MV-4-11 (cell line): ENCODE data around the gene PEX10.
"Not testable (repeated sequence)": the region's sequence is repeated elsewhere in the genome, so short reads cannot be mapped to it uniquely, and the experiment has no call there.

ENCODE experiments used
- DNase-seq: peaks from one replicate; lab custom pipeline; 2025; lab: John Stamatoyannopoulos, UW

PEX10 gene

DNA sequence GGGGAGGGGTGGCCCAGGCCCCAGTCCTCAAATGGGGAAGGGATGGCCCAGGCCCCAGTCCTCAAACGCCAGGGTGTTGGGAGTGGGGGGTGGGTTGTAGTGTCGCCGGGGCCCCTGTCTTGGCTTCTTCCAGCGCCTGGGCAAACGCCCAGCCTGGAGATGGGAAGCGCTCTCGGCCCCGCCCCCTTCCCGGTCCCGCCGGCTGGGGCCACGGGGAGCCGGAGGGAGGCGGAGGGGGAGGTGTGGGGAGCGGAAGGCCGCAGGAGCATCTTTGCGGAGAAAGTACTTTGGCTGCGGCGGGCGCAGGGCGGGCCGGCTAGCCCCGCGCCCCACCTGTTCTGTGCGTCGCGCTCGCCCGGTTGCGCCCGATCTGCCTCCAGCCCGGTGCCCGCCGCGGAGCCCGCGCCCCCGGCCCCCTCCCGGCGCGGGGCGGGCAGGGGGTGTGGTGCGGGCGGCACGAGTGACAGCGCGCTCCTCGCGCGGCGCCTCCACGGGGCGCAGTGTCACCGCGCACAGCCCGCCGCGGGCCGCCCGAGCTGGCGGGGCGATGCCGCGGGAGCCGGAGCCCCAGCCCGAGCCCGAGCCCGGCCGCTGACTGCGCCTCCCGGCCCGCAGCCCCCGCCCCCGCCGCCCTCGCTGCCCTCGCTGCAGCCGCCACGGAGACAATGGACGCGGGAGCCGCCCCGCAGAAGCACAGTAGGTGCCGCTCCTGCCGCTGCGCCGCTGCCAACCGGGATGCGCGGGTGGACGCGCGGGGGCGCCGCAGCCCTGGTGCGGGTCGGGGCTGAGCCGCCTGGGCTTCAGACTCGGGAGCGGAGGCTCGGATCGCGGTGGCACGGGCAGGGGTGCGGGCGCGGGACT, 31.1 kb upstream of the PEX10 start:
- no peak for DNase-seq

- no peak for DNase-seq
These were observed 30.3 kb upstream of the PEX10 start for GRCh38 chr1:2442661-2443060.

DNA sequence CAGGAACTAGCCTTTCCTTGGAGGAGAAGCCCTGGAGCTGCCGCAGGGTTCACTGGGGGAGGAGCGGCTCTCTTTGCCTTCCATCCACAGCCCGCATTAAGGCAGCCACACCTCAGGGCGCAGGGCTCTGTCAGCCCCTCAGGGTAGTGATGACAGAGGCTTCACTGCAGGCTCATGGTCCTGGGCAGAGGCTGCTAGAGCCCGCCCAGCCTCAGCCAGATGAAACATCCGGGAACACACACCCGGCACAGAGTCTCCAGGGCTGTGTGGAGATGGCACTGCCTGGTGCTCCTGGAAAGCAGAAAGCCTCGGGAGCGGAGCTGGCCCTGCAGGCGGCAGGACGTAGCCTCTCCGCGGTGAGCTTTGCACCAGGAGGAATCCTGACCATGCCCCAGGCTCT, 29.4 kb upstream of the PEX10 start:
- no peak for DNase-seq

DNA sequence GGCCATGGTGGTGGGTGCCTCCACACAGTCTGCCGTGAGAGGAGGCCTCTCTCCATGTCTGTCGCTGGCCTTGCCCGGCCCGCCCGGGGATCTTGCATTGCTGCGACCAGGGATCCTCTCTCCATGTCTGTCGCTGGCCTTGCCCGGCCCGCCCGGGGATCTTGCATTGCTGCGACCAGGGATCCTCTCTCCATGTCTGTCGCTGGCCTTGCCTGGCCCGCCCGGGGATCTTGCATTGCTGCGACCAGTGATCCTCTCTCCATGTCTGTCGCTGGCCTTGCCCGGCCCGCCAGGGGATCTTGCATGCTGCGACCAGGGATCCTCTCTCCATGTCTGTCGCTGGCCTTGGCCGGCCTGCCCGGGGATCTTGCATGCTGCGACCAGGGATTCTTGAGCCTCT, 28.0 kb upstream of the PEX10 start:
- DNase-seq = not testable (repeated sequence)

DNA sequence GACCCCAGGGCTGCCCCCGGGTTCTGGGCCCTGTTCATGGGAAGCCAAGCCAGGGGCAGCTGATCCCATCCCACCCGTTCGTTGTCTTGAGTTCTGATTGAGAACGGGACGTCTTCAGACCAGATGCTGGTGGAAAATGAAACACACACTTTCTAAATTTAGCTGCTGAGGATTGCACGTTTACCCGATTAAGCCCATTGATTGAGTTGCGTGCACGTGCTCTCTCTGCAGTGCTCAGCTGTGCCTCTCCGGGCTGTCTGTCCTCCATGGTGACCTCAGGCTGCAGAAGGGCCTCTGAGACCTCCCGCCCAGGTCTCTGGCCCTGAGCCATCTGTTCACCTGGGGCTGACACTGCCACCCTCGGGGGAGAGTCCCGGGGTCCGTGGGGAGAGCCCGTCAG, 27.0 kb upstream of the PEX10 start:
- peak; percentile 7 for DNase-seq

DNA sequence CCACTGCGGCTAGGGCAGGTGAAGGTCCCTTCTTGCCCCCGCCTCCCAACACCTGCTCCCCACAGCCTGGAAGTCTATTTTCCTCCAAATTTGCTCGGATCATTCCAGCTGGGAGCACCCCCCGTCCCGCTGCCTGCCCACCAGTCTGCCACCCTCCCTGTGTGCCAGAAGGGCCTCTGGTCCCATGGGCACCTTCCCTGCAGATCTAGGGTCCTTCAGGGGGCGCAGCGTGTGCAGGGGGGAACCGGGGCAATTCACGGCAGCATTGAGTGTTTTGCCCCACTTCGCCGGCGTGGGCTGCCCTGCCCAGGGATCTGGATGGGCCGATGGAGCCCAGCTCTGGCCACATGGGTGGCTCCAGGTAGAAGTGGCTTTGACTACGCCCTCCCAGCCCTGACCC, 26.3 kb upstream of the PEX10 start:
- DNase-seq = no peak

DNA sequence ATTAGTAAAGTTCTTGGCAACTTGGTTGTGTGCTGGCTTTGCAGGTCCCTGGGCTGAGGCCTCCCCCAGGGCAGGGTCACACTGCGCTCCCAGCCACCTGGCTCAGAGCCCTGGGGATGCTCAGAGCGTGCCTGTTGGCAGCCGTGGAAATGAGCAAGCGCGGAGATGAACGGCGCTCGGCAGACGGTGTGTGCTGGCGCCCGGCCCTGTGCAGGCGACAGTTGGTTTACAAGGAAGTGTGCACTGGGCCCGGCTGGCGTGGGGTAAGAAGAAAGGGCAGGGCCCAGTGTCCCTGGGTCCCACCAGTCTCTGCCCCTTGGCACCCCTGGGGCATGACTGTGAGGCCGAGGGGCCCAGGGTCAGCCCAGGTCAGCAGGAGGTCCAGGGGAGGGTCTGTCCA, 25.7 kb upstream of the PEX10 start:
- DNase-seq = no peak

- no peak for DNase-seq
These were observed 25.3 kb upstream of the PEX10 start for GRCh38 chr1:2437617-2438016.

GRCh38 chr1:2436876-2437275, 24.5 kb upstream of the PEX10 start:
- no peak for DNase-seq

GRCh38 chr1:2435746-2436355, 23.5 kb upstream of the PEX10 start:
- DNase-seq = no peak

DNA sequence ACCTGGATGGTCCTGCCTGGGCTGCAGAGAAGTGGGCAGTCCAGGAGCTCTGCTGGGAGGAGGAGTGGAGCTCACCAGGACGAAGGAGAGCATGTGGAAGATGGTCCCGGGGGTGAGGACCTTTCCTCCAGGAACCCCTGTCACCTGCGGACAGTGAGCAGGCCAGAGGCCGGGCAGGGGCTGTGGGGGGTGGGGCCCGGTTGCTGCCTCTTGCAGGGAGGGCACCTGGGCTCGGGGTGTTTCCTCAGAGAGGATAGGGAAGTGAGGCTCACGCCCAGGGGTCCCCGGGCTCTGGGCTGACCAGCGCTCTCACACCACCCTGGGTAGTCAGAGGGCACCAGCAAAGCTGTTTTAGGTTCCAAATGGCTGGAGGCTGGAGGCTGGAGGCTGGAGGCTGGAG, 22.7 kb upstream of the PEX10 start:
- DNase-seq = no peak

- no peak for DNase-seq
These were observed 21.7 kb upstream of the PEX10 start for GRCh38 chr1:2433936-2434655.

- no peak for DNase-seq
These were observed 20.8 kb upstream of the PEX10 start for GRCh38 chr1:2433196-2433595.

- no peak for DNase-seq
These were observed 20.1 kb upstream of the PEX10 start for GRCh38 chr1:2432441-2432844.

DNA sequence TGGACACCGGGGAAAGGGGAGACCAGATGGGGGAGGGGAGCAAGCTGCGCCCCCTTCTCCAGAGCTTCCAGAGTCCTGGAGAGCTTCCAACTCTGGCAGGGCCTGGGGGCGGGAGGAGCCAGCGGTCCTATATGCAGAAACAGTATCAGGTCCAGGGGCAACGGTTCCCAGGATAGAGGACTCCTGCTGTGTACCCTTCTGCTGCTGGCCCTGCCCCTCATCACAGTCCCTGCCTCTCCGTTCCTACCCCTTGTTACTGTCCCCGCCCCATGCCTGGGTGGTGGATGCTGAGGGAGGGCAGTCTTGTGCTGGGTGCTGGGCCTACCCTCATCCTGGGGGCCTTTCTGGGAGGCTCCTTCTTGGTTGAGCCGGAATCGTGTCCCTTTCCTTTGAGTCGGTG, 19.2 kb upstream of the PEX10 start:
- DNase-seq = no peak

GRCh38 chr1:2431103-2431502, 18.7 kb upstream of the PEX10 start:
- DNase-seq = no peak

GRCh38 chr1:2430592-2430973, 18.2 kb upstream of the PEX10 start:
- DNase-seq = no peak

DNA sequence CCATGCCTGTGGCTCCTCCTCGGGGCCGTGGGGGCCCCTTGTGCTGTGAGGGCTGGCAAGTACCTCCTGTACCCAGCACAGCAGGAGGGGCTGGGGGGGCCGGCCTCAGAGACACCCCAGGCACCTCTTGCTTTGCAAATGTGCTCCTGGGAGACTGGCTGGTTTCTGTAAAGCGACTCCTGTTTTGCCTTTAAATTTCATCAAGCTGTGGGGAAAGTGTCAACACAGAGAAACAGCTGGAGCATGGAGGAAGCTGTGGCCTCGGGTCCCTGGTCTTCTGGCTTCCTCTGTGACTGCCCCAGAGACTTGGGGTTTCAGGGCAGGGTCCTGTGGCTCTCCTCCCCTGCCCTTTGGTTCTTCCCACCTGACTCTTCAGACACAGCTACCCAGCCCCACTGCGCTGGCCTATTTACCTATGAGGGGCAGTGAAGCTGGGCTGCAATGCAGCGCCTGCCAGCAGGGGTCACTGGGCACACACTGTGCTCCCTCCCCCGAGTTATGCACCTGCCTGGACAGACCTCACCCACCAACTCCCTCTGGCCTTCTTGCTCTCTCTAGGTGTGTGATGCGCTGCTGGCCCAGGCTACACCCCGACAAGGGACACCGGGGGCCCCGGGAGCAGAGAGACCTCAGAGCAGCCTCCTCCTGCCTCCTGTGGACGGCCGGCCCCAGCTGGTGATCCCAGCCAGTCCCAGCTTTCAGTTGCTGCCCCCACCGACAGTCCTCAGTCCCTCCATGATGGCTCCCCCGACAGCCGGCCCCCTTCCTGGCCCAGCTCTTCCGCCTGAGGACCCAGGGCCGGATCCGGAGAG, 17.6 kb upstream of the PEX10 start:
- peak; percentile 21 for DNase-seq

DNA sequence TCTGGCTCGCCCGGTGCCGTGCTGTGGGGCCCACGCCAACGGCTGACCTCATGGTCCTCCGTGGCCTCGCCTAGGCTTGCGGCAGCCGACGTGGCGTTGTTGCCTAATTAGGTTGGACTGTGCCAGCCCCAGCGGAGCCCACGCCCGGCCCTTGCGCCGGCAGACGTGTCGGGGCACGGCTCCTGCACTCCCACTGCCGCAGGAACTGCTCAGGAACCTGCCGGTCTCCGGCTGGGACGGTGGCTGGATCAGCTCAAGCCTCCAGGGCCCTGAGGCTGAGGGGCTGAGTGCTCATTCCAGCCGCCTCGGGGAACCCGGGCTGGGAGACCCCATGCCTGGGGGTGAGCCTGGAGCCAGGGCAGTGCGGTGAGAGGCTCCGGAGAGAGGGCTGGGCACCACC, 16.1 kb upstream of the PEX10 start:
- no peak for DNase-seq

DNA sequence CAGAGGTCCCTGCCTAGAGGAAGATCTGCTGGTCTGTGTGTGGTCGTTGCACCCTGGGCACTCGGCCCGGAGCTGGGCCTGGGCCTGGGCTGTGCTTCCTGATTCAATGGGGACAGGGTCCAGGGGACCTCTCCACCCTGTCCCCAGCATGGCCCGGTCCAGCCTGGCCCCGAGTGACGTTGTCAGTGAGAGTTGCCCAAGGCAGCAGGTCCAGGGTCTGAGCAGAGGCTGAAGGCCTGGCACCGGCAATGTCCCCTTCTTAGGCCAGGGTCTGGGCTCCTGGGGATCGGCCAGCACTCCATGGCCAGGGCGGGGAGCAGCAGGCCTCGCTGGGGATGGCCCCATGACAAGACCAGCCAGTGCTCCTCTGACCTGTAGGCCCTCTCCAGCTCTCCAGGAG, 15.6 kb upstream of the PEX10 start:
- no peak for DNase-seq

- DNase-seq = no peak
These were observed 14.7 kb upstream of the PEX10 start for GRCh38 chr1:2427051-2427450.

GRCh38 chr1:2426540-2426939, 14.2 kb upstream of the PEX10 start:
- DNase-seq = no peak
